Thyroid gland (tissue), 4 donors: ENCODE results near the gene ETV2. TPM values are rescaled to one million over a fixed set of nuclear protein-coding genes. Genes with fewer than 3 reads are reported as not detected.
"Not testable (repeated sequence)": the region's sequence is repeated elsewhere in the genome, so short reads cannot be mapped to it uniquely, and the experiment has no call there.

Experiments
- DNase-seq, 2 donors: peaks; one replicate each; pipeline ENCODE4 v3.0.0-alpha.2; 2019
- H3K27ac ChIP-seq, 3 donors: fragments of 200-600 bp; sonication (generic); 1 replicate in 2 of 3; 2 replicates in 1 of 3; pipeline ENCODE4 v1.5.1; 2016 to 2019; ENCODE audit warnings: mild to moderate bottlenecking in 1 of 3, moderate library complexity in 1 of 3
- H3K27me3 ChIP-seq: fragments of 200-600 bp; sonication (generic); one replicate; pipeline ENCODE4 v1.5.1; 2019
- H3K36me3 ChIP-seq, 2 donors: fragments of 200-600 bp; sonication (generic); one replicate each; pipeline ENCODE4 v1.5.1; 2016 to 2019
- H3K4me1 ChIP-seq, 2 donors: fragments of 200-600 bp; sonication (generic); one replicate each; pipeline ENCODE4 v1.5.1; 2017 to 2019
- H3K4me3 ChIP-seq, 3 donors: fragments of 200-600 bp; sonication (generic); replicated peaks in 1 of 3; 1 replicate in 2 of 3; 2 replicates in 1 of 3; pipeline ENCODE4 v1.5.1; 2016; ENCODE audit warnings: mild to moderate bottlenecking in 1 of 3
- H3K9me3 ChIP-seq: fragments of 200-600 bp; sonication (generic); one replicate; pipeline ENCODE4 v1.5.1; 2017
- POLR2A ChIP-seq, 2 donors: fragments of 450-650 bp; IDR thresholded peaks; one replicate each; pipeline ENCODE4 v1.6.1; 2017; ENCODE audit warnings: antibody characterized with exemption in 2 of 2, mild to moderate bottlenecking in 2 of 2, moderate library complexity in 1 of 2
- WGBS, 2 donors: methylation state at CpG; one replicate each; pipeline ENCODE4 v1.1.5; 2017; 5-methylcytosine and 5-hydroxymethylcytosine counted together
- intact Hi-C: fragments of 100-400 bp; cut with DNase I; formaldehyde crosslinking; loops from one replicate; pipeline ENCODE4 v1.15.1; 2023
- total RNA-seq, 4 donors: library from RNA; depleted of rRNA; stranded (reverse); fragments of >200 nt; gene quantifications; one replicate each; pipeline ENCODE4 v1.2.3, GENCODE V29; 2016
- TF ChIP-seq, protein P1 (sequence below), 6 experiments: fragments of 200-600 bp in 3 of 6; fragments of 450-650 bp in 3 of 6; sonication (generic) in 3 of 6; IDR thresholded peaks; one replicate each; pipeline ENCODE4 v1.5.1; 2016 to 2019; ENCODE audit warnings: antibody characterized with exemption in 6 of 6, mild to moderate bottlenecking in 2 of 6, inconsistent platforms in 1 of 6, moderate library complexity in 1 of 6

ETV2 gene
- total RNA-seq, 4 donors from 2014 or later, result 0.56 TPM; not detected in 3

DNA sequence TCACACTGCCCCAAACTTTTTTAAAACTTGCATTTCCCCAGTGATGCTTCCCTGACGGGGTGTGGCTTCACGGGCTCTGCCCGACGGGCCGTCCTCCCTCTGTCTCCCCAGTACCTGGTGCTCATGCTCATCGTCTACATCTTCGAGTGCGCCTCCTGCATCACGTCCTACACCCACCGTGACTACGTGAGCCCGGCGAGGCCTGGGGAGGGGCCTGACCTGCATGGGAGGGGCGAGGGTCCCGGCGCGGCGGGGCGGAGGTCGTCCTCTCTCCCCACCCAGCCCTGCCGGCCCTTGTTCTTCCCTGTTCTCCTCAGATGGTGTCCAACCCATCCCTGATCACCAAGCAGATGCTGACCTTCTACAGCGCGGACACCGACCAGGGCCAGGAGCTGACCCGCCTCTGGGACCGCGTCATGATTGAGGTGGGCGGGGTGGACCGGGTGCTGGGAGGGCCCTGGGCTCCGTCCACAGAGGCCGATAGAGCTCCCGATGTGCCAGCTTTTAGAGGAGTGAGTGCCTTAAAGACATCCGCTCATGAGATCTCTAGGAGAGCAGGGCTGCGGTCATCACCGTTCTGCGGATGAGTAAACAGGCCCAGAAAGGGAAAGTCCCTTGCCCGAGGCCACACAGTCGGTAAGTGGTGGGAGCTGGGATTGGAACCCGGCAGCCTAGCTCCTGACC, 31.7 kb downstream of the ETV2 start:
- H3K27ac ChIP-seq, result no peak overlapping the region
- intact Hi-C loops, result no loop called here
- peak overlapping the region in 1 of 3 donors; percentile 4 for H3K4me3 ChIP-seq
- peak; percentile 9 to 19 for DNase-seq
- peaks cover 14% of the 10 kb centered on the region for H3K27me3 ChIP-seq
- no peaks in the 10 kb centered on the region for H3K36me3 ChIP-seq
- H3K9me3 ChIP-seq, result no peaks in the 10 kb centered on the region
- TF ChIP-seq POLR2A (IDR thresholded peaks at IDR 0.05), result no peak
- TF ChIP-seq, protein P1, sequence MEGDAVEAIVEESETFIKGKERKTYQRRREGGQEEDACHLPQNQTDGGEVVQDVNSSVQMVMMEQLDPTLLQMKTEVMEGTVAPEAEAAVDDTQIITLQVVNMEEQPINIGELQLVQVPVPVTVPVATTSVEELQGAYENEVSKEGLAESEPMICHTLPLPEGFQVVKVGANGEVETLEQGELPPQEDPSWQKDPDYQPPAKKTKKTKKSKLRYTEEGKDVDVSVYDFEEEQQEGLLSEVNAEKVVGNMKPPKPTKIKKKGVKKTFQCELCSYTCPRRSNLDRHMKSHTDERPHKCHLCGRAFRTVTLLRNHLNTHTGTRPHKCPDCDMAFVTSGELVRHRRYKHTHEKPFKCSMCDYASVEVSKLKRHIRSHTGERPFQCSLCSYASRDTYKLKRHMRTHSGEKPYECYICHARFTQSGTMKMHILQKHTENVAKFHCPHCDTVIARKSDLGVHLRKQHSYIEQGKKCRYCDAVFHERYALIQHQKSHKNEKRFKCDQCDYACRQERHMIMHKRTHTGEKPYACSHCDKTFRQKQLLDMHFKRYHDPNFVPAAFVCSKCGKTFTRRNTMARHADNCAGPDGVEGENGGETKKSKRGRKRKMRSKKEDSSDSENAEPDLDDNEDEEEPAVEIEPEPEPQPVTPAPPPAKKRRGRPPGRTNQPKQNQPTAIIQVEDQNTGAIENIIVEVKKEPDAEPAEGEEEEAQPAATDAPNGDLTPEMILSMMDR (IDR thresholded peaks at IDR 0.05), result no peak
- 6 to 11% methylated on average over 18 to 32 of the region's 39 CpGs for WGBS, 2 donors
- peaks cover 0 to 5% of the 10 kb centered on the region in 2 donors for H3K4me1 ChIP-seq

DNA sequence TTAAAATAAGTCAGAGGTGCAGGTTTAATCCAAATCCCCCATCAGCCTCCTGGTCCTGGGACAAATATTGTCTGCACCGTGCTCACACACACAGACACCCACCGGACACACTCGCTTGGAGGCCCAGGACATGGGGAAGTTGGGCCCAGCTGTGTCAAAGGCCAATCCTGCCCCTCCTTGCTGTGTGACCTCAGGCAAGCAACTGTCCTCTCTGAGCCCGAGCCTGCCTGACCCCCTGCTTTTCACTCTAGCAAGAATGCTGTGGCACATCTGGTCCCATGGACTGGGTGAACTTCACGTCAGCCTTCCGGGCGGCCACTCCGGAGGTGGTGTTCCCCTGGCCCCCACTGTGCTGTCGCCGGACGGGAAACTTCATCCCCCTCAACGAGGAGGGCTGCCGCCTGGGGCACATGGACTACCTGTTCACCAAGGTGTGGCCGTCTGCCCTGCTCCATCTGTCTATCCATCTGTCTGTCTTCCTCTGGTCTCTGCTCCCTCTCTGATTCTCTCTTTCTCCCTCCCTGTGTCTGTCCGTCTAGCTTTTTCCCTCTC, 34.1 kb downstream of the ETV2 start:
- H3K4me1 ChIP-seq, result peaks cover 0 to 5% of the 10 kb centered on the region in 2 donors
- no peak for DNase-seq
- H3K27ac ChIP-seq, result no peak overlapping the region
- H3K27me3 ChIP-seq, result peaks cover 14% of the 10 kb centered on the region
- WGBS, 2 donors, result 71 to 77% methylated on average over 15 of the region's 15 CpGs
- no peak for TF ChIP-seq POLR2A (IDR thresholded peaks at IDR 0.05)
- TF ChIP-seq, protein P1 (IDR thresholded peaks at IDR 0.05), result no peak
- intact Hi-C loops, result no loop called here
- no peak overlapping the region for H3K4me3 ChIP-seq
- no peaks in the 10 kb centered on the region for H3K36me3 ChIP-seq
- no peaks in the 10 kb centered on the region for H3K9me3 ChIP-seq

DNA sequence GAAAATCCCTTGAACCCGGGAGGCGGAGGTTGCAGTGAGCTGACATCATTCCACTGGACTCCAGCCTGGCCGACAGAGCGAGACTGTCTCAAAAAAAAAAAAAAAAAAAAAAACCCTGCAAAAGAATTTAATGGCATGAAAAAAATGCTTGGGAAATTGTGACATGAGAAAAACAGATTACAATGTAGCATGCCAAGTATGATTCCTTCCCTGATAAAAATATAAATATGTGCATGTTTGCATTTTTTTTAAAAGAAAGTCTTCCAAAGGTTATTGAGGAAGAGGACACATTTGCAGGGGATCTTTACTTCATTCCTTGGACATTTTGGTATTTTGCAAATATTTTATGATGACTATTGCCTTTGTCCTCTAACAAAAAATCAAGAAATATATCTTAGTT, 48.3 kb downstream of the ETV2 start:
- Histone ChIP-seq H3K27me3 (no peaks in the 10 kb centered on the region), H3K36me3 (no peaks in the 10 kb centered on the region), H3K4me1 (no peaks in the 10 kb centered on the region), H3K27ac (no peak overlapping the region), H3K4me3 (no peak overlapping the region), H3K9me3 (no peaks in the 10 kb centered on the region)
- no peak for TF ChIP-seq POLR2A (IDR thresholded peaks at IDR 0.05)
- TF ChIP-seq, protein P1 (IDR thresholded peaks at IDR 0.05), result no peak
- DNase-seq, result no peak
- intact Hi-C loops, result loop anchor here (5.0 kb wide), 1 partner anchor 242 kb away; no protein-coding TSS in a partner anchor
- 44 to 60% methylated on average over 4 of the region's 4 CpGs for WGBS, 2 donors

DNA sequence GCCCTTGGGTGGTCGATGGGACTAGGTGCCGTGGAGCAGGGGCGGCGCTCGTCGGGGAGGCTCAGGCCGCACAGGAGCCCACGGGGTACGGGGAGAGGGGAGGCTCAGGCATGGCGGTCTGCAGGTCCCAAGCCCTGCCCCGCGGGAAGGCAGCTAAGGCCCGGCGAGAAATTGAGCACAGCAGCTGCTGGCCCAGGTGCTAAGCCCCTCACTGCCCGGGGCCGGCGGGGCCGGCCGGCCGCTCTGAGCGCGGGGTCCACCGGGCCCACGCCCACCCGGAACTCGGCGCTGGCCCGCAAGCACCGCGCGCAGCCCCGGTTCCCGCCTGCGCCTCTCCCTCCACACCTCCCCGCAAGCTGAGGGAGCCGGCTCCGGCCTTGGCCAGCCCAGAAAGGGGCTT, 49.6 kb downstream of the ETV2 start:
- not testable (repeated sequence) for H3K9me3 ChIP-seq, H3K4me3 ChIP-seq, DNase-seq, H3K27me3 ChIP-seq, H3K36me3 ChIP-seq, H3K27ac ChIP-seq, H3K4me1 ChIP-seq
- WGBS, 2 donors, result 98% methylated on average over 7 of the region's 37 CpGs; no CpG with 5 or more reads in 1 of the 2 donors
- intact Hi-C loops, result loop anchor here (5.0 kb wide), 1 partner anchor 241 kb away; no protein-coding TSS in a partner anchor

DNA sequence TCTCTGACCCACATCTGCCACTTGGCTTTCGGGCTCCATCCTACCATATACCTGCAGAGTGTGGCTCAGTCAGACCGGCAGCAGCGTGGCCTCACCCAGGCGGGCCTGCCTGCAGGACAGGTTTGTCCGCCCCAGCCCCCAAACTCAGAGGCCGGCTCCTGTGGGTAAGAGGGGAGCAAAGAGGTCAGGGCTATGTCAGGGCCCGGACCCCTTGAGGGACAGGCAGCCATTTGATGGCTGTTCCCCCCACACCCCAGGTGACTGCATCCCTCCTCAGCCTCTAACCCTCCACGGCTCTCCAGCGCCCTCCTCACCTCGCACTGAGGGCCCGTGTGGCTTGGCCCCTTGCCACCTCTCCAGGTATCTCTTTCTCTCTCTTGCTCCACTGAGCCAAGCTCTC, 50.5 kb downstream of the ETV2 start:
- Histone ChIP-seq H3K27me3 (no peaks in the 10 kb centered on the region), H3K4me3 (no peak overlapping the region), H3K36me3 (no peaks in the 10 kb centered on the region), H3K27ac (no peak overlapping the region), H3K9me3 (no peaks in the 10 kb centered on the region), H3K4me1 (no peaks in the 10 kb centered on the region)
- no peak for DNase-seq
- intact Hi-C loops, result loop anchor here (5.0 kb wide), 1 partner anchor 240 kb away; no protein-coding TSS in a partner anchor
- WGBS, 2 donors, result 52 to 74% methylated on average over 6 of the region's 11 CpGs
- TF ChIP-seq, protein P1 (IDR thresholded peaks at IDR 0.05), result no peak
- TF ChIP-seq POLR2A (IDR thresholded peaks at IDR 0.05), result no peak
